ENCODE results near the gene BEST3.
"Not testable (repeated sequence)": the region's sequence is repeated elsewhere in the genome, so short reads cannot be mapped to it uniquely, and the experiment has no call there.

BEST3 gene

DNA sequence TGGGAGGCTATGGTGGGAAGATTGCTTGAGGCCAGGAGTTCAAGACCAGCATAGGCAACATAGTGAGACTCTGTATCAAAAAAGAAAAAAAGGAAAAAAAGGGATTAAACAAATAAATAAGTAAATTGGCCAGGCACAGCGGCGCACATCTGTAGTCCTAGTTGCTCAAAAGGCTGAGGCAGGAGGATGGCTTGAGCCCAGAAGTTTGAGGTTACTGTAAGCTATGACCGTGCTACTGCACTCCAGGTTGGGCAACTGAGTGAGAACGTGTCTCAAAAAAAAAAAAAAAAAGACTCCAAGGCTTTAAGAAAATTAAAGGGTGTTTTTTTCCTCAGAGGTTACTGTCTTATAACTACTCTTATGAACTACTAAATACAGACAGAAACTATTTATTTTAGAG lies 11.7 kb downstream of the BEST3 start:
- DNase-seq: no peak

GRCh38 chr12:69686731-69687130 lies 12.4 kb downstream of the BEST3 start:
- no peak for DNase-seq

GRCh38 chr12:69685810-69686209 lies 13.3 kb downstream of the BEST3 start:
- no peak for DNase-seq

DNA sequence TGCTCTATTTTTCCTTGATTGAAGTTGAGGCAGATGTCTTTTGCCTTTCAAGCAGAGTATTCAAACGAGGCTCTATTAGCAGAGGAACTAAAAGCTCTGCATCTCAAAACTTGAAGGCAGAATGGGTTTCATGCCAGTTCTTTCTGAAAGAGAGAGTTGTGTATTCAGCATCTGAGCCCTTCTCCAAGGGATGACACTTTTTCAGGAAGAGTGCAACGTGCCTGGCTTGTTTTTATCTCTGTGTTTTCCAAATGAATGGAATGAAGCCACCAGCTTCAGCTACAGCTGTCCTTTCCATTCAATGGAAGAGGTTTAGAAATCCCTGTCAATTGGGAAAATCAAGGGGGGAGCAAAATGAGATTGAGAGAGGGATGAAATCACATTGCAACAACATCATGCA lies 14.6 kb downstream of the BEST3 start:
- no peak for DNase-seq

DNA sequence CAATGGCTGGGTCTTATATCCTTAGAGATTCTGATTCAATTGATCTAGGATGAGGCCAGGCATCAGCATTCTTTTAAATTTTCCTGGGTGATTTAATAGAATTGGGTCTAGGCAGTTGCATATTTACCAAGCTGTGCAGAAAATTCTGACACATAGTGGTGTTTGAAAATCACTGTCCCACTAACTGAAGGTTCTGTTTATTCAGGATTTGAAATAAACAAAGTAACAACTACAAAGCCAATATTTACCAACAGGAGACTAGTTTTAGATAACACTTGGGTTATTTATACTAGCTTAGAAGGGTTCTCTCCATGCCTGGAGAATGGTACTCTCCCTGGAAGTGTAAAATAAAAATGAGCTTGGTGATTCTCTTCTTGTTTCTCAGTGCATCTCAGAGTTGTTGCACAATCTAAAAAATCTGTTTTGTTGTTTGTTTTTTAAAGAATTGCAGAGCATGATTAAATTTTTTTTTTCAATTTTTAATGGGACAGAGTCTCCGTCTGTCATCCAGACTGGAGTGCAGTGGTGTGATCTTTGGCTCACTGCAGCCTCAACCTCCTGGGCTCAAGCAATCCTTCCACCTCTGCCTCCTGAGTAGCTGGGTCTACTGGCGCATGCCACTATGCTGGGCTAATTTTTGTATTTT lies 16.9 kb downstream of the BEST3 start:
- DNase-seq: no peak

GRCh38 chr12:69679119-69679518 lies 20.0 kb downstream of the BEST3 start:
- DNase-seq: no peak

DNA sequence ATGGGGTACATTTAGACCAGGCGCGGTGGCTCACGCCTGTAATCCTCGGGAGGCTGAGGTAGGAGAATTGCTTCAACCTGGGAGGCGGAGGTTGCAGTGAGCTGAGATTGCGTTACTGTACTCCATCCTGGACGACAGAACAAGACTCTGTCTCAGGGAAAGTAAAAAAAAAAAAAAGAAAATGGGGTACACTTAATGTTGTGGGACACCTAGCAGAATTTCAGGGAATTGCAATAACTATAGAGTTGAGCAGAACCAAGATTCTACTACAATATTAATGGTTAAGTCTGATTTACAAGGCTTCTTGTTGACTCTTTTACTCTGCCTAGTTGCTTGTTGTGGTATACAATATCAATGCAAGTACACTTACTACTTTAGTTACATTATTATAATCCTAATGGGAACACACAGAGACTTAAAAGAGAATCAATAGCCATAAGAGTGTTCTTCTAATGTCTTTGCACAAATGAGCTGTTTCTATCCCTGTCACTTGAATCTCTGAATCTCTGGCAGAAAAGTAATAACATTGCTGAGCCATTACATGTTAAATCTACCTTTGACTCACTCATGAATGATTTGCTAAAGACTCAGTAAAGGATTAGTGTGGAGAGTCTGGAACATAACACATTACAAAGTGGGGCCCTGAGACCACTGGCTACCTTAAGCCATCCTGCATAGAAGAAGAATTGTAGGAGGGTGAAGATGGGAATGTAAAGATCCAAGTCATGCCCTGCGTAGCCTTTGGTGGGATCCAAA lies 22.7 kb downstream of the BEST3 start:
- DNase-seq: no peak

DNA sequence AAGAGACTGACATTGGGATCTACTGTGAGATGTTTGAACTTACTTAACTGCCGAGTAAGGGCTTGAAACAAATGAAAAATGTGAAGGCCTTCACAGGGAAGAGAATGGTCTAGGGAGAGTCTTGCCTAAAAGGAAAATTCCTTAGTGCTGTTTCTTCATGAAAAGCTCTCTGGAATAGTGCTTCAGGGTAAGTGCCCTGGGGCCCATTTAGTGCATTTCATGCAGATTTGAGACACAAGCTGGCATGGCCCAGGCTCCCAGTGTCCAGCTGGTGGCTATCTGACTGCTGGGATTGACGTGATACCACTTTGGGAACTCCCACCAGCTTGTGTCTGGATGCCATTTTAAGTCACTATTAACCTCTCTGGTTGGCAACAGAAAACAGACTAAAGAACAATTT lies 26.9 kb downstream of the BEST3 start:
- no peak for DNase-seq

DNA sequence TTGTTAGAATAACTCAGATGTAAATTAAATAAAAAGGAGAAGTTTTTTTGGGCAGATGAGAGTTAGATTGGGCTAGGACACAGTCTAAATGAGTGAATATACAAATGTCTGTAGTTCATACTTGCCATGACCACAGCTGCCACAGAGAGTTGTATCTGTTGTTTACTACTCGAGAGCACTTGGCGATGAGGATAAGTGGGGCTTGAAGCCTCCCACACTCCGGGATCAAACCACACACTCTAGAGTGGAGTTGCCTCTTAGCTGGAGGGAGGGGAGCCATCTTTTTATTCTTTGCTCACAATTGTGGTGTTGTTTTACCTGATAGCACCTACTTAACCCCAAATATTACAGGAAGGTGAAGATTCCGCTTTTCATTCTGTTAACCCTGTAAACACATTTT lies 27.5 kb downstream of the BEST3 start:
- peak; percentile 23 for DNase-seq

- no peak for DNase-seq
These were observed 32.3 kb downstream of the BEST3 start for GRCh38 chr12:69666798-69667197.

- DNase-seq: not testable (repeated sequence)
These were observed 34.1 kb downstream of the BEST3 start for GRCh38 chr12:69664930-69665377.

- DNase-seq: no peak
These were observed 35.4 kb downstream of the BEST3 start for GRCh38 chr12:69663726-69664125.

DNA sequence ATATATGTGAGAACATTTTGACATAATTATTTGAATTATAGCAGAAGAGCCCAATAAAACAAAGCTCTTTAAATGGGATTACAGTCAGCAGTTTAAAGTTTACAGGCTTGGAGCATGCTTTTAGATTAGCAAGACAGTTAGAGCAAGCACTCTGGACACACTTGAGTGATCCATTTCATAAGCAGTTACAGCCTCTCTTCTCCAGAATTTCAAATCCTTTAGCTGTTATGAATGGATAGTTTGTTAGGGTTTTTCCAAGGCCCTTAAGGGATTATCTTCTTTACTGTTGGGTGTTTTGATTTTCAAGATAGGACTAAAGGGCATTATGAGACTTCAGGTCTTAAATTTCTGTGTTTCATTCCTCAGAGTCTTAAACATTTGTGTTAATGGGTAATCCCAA lies 36.3 kb downstream of the BEST3 start:
- no peak for DNase-seq

DNA sequence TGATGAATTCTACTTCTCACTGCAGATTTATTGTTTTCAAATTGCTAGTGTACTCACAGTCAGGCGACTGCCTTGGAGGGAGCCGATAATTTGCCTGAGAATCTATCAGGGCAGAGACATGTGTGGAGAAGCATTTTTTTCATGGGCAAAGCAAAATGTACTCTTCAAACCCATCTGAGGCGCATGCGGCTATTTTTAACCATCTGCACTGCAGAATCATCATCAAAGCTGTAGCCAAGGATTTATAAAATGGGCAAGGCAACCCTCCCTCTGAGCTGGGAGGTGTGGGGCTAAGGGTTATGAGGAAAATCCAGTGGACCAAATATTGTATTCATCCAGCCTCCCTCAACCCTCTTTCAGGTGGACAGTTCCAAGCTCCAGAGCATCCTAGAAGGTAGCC lies 37.7 kb downstream of the BEST3 start:
- no peak for DNase-seq

DNA sequence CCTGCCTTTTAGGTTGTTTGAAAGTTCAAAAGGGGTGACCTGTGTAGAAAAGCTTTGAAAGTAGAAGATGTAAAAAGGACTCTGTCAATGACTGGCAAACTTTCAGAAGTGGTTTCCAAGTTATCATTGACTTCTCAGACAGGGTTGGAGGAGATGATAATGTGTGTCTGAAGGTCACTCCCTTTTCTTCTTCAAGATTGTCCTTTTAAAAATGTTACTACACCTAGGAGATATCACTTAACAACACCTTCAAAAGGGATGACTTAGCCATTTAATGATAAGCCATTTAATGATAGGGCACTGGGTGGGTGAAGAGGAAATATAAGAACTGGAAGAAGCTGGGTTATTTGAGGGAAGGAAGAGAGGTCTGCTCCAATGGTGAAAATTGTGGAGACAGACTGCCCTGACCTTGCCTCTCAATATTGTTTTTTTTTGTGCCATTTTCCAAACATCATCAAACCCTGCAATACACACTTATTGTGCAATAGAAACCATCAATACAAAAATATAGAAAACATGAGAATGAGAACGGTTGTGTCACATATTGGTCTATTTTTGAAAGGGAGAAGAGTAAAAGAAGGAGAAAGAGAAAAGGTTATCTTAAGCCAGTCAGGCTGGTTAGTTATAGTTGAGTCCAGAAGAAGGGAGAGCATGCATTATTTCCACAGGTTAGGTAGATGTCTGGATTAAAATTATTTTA lies 38.8 kb downstream of the BEST3 start:
- DNase-seq: no peak

DNA sequence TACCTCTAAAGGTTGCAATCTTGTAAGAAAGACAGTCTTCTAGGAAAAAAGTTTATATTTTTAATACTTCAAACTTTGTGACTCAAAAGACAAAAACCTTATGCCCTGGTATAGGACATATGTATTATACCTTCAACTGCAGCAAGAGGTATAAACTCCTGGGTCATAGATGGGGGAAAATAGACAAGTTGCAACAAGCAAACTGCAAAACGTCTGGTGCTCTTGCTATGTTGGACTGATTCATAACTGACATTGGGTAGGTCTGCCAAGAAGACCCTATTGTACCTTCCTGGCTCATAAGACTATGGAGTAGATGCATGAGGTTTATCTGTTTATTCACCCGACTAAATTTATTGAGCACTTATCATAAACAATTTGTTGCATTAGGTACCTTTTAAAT lies 40.9 kb downstream of the BEST3 start:
- no peak for DNase-seq

GRCh38 chr12:69657376-69658137 lies 41.5 kb downstream of the BEST3 start:
- DNase-seq: no peak

DNA sequence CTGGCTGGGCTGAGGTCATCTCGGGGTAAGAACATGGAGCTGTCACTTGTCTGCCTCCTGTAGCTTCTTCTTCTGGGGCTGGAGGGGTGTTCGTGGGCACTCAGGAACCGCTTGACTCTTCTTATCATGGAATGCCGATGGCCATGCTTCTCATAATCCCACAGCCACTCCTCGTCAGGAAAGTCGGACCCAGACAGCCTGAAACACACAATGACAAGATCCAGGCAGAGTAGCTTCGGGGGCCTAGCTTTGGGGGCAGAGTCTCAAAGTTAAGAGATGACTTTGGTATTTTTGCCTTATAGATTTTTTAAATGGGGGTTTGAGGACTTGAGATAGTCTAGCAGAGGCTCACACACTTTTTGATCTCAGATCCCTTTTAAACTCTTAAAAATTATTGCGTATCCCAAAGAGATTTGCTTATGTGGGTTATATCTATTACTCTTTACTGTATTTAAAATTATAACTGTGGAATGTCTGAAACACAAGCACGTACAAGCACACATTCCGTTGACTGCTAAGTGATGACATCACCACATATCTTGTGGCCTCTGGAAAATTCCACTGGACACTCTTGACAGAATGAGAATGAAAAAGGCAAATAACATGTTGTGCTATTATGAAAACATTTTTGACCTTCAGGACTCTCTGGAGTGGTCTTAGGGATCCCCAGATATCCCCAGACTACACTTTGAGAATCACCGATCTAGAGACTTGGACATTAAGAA lies 43.3 kb downstream of the BEST3 start:
- DNase-seq: no peak

DNA sequence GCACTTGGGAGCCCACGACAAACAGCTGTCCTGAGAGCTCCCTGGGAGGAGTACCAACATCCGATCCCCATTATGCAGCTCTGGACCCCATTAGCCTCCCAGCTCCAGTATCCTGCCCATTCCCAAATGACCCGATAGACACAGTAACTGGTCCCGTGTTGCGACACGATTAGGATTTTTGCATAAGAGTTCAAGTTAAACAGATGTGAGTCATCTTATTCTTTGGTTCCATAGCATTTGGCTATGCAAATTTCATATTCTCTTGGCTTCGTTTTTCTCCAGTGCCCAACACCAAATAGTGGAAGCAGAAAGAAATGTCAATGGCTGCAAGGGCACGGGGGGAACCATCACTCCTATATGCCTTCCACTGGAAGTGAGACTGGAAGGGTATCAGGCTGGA lies 45.4 kb downstream of the BEST3 start:
- no peak for DNase-seq

GRCh38 chr12:69651922-69652321 lies 47.2 kb downstream of the BEST3 start:
- no peak for DNase-seq

- DNase-seq: no peak
These were observed 49.6 kb downstream of the BEST3 start for GRCh38 chr12:69649529-69649928.

DNA sequence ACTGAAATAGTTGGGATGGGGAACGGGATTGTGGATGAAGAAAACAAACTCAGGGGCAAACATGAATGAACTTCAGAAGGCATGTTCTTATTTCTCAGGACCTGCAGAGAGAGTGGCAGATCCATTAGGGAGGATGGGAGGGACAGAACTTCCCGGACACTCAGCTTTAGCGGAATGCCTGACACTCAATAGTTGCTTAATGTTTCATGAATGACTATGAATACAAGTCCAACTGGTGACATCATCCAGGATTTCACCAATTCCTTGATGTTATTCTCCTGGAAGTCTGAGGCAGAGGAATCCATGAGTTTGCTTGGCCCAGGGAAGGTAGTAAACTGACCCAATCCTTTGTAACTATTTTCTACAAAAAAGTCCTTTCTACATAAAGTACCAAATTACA lies 50.6 kb downstream of the BEST3 start:
- DNase-seq: no peak

- no peak for DNase-seq
These were observed 51.9 kb downstream of the BEST3 start for GRCh38 chr12:69647178-69647577.
